ENCODE measurements around the gene IRF8.

DNA sequence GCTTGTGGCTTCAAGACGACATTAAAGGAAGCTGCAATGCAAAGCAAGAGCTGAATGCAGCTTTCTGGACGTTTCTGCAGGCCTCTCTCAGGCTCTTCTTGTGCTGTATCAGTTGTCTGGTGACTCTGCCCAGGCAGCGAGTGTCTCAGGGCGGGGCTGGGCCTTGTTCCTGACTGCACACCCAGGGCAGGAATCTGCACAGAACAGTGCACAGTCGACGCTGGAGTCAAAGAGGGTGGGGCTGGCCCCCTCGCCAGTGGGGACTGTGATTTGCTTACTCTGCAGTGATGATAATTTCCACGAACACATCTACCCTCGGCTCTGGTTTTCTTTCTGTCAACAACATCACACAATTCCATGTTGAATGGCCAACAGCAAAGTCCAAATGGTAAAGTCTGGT, 60.7 kb downstream of the IRF8 start:
- no peak for TF ChIP-seq POLR2AphosphoS5 (IDR thresholded peaks at IDR 0.05; ENCODE audit: low read depth, low read length)
- no peak for TF ChIP-seq TAF1 (IDR thresholded peaks at IDR 0.05; ENCODE audit: borderline replicate concordance, low read depth, low read length)
